A204.1 (cell line): ENCODE measurements around the gene BRI3.

Experiments
- FAIRE-seq: peaks from 2 replicates; lab custom pipeline; 2012; peaks lifted over from hg19 to GRCh38; lab: Jason Lieb, UNC

BRI3 gene, protein sequence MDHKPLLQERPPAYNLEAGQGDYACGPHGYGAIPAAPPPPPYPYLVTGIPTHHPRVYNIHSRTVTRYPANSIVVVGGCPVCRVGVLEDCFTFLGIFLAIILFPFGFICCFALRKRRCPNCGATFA

DNA sequence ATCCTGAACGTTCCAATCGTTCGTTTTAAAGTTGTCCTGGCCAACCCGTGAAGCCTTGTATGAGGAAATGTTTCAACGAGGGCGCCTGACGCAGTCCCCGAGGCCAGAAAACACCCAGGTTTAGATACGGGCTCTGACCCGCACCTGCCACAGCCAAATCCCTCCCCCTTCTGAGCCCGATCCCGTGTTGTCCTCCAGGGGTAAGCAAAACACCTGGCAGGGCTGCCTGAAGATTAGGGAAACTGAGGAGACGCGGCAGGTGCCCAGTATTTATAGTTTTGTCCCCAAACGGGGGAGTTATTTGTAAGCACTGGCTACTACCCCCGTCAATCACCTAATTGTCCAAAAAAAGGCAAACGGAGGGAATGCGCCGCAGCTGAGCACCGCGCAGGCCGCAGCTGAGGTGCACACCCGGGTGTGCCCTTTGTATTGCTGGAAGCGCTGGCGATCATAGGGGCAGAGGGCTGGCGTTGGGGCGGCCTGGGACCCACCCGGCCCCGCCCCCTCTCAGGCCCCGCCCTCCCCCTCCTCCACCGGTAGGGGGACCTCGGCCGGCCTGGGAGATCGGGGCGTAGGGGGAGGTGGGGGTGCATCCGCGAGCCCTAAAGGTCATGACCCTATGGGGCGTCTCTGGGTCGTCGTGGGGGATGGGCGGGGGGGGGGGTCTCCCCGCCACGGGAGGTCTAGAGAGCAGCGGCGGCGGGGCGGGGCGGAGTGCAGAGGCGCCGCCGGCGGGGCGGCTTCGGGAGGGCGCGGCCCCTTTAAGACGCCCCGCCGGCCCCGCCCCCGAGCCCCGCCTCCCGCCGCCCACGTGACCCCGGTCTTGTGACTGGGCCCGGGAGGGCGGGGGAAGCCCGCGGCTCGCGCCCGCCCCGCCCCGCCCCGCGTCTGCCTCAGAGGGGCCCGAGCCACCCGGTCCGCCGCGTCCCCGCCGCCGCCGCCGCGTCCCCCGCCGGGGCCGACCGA, at the start of gene BRI3:
Gene BRI3 (plus strand): TSS at position 896 of the 966 bp plus-strand sequence. CDS start 110 bp downstream, outside the sequence.
- no peak for FAIRE-seq

DNA sequence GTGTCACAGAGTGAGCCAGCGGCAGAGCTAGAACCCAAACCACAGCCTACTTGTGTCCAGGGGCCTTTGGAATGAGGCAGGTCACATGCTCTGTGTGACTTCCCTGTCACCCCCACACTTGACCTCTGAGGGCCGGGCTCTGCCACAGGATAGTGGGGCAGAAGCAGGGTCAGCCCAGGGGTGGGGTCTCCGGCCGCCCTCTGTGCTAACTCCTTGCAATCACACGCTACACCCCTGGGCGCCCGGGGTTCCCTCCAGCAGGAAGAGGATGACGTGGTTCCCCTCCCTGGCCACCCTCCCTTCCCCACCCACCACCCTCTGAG, 49.3 kb upstream of the BRI3 start:
- FAIRE-seq = no peak

DNA sequence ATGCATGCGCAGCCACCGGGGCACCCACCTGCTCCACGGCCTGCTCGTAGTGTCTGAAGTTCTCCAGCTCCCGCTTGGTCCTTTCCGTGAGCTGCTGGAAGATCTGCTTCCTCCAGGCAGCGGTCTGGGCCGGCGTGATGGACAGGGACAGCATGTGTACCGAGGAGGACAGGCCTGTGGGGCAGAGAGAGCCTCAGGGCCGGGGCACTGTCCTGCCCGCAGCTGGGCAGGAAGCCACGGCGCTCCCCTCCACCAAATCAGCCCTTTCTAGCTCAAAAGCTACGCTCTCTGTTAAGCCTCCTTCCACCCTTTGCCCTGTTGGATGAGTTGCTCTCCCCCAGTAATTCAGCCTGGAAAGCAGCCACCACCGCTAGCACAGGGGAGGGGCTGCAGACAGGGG, 48.7 kb upstream of the BRI3 start:
- no peak for FAIRE-seq

DNA sequence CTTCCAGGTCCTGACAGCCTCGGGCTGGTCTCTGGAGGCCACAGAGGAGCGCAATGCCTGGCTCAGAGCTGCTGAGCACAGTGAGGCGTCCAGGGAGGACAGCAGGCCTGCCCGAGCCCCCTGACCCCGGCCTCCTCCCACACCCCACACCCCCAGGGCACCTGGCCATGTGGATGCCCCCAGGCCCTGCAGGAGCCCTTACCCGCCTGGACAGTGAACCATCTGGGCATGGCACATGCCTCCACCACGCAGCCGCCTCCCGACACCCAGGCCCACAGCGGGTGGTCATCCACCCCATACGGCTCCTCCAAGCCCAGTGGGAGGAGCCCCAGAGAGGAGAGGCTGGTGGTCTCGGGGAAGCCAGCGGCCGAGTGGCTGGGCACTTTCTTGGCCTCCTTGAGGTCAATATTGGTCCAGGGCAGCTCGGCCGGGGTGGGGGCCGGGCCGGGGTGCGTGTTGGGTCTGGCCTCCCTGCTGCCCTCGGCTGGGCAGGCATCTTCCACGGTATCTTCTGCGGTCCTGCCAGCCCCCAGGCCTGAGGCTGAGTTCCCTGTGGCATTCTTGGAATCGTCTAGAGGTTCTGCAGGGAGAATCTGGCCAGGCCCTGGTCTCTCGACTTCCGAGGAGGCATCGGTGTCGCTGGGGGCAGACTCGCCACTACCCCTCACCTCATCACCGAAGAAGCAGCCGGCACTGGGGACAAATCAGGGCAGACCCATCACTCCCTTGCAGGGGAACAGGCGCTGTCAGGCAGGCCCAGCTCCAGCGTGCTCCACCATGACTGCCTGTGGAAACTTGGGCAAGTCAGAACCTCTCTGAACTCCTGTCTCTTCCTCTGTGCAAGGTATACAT, 48.0 kb upstream of the BRI3 start:
- FAIRE-seq = no peak

DNA sequence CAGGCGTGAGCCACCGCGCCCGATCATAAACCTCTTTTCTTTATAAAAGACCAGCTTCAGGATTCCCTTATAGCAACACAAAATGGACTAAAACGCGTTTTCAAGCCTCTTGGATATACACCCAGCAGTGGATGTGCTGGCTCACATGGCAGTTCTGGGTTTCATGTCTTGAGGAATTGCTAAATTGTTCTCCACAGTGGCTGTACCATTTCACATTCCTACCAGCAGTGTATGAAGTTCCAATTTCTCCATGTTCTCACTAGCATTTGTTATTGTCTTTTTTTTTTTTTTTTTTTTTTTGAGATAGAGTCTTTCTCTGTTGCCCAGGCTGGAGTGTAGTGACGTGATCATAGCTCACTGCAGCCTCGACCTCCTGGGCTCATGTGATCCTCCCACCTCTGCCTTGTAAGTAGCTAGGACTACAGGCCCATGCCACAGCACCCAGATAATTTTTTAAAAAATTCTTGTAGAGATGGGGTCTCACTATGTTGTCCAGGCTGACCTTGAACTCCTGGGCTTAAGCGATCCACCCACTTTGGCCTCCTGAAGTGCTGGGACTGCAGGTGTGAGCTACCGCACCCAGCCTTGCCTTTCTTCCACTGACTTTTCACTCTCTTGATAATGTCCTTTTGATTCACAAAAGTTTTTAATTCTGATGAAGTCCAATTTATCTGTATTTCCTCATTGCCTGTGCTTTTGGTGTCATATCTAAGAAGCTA, 46.9 kb upstream of the BRI3 start:
- no peak for FAIRE-seq

DNA sequence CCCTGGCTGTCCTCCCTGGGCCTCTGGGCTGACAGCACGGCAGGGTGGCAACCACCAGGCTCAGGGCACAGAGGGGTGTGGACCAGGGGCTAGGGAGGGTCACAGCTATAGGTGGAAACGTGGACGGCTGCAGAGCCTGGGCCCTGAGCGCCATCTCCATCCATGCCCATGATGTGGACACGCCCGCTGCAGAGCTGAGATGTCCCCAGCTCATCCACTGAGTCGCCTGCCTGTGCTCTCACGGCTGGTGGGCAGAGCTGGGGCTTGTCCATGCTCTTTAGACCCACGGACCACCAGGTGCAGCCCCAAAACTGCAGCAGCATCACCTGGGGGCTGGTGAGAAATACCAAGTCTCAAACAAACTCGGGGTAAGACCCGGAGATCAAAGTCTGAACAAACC, 45.6 kb upstream of the BRI3 start:
- no peak for FAIRE-seq

DNA sequence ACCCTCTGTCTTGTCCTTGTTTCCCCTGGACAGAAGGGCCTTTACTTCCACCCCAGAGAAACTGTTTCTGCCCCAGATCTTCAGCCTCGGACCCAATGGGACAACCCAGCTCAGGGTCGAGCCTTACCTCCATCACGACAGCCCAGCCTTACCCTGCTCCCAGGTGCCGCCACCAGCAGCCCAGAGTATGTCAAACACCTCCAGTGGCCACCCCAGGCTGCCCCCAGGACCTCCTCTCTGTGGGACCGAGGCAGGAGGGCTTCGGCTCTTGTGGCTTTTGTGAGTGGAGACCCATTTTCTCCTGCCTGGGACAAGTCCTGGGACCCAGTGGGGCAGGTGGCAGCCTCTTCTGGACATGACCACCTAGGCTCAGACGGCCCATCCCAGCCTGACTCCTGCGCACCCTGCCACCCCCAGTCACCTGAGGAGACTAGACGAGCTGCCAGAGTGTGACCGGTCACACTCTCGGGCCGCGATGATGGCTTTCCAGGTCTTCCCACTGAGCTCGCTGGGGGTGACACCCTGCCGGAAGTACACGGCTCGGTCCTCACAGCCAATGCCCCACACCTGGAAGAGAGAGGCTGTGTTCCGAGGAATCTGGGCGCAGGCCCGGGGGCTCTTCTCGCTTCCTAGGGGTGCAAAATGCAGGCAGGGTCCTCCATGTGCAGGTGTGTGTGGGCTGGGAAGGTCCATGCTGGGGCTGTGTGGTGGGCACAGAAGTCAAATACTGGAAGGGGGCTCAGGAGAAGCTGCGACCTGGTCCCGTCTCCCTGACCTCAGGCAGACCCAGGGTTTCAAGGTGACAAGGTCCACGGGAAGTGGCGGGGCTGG, 44.9 kb upstream of the BRI3 start:
- no peak for FAIRE-seq

DNA sequence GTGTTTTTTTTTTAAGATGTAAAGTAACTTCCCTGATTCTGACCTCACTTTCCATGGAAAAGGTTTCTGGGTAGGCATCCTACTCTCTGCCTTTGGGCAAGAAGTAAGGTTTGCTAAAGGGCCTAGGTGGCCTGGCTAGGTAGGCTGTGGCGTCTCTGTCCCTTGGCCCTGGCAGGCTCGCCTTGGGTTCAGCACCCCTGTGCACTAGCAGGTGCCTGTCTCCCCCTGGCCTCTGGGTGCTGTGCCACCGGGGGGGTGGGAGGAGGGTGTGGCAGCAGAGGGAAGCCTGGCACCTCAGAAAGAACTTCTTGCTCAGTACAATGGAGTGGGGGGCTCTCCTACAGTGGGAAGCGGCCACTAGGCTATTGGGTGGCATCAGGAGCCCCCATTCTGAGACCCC, 43.4 kb upstream of the BRI3 start:
- no peak for FAIRE-seq

DNA sequence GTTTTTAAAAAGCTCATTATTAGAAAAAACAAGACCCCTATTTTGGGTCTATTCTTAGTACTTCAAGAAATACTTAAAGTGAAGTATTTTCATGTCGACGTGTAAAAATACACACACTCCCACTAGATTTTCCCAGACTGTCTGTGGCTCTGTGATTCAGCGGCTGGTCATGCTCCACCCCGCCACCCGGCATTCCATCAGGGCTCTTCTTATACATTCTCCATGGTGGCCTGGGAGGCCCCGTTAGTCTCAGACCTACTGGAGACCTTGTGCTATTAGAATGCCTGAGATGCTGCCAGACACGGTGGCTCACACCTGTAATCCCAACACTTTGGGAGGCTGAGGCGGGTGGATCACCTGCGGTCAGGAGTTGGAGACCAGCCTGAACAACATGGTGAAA, 42.5 kb upstream of the BRI3 start:
- no peak for FAIRE-seq

DNA sequence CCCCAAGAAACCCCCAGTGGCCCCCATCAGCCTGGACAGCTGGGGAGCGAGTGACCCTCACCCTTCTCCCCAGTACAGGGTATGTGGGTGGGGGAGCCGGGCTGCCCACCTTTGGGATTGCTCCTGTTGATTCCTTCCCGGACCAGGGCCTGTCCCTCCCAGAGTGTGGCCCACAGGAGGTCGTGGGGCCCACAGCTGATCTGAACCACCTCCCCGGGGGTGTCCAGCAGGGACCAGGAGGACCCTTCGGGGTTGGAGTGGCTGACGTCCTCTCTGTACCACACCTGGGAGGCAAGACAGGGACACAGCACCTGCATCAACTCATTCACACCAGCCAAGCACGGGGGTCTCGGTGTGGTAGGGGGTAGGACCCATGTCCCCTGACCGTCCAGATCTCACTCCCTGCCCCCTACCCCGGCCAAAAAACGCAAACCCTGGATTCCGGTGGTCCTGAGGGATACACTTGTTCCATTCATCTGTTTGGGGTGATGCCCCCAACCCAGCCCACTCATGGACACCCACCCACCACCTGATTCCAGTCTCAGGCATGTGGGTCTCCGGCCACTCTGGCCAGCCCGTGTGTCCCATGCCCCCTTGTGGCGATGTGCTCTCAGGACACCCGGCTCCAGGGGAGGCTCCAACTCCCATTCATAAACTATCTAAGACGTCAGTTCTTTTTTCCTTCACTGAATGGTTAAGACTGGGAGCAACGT, 40.4 kb upstream of the BRI3 start:
- no peak for FAIRE-seq

DNA sequence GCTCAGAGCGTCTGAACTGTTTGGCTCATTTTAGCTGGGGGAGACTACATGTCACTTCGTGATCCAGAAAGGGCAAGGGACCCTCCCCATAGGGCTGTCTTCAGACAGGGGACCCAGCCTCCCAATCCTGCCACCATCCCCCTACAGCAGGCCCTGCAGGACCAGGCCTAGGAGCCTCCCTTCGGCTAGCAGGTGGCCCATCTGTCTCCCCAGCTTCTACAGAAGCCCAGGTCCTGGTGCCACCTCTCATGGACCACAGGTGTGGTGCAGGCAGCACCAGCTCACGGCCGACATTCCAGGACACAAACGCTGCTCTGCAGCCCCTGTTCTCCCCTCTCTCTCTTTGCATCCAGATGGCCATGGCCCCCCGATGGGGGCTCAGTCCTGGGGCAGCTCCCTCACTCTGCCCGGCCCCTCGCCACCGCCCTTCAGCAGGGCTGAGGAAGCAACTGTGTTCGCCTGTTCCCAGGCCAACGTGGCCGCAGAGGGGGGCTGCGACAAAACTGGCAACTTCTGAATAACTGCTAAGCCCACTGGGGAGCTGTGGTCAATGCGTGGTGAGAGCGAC, 39.7 kb upstream of the BRI3 start:
- FAIRE-seq = no peak

DNA sequence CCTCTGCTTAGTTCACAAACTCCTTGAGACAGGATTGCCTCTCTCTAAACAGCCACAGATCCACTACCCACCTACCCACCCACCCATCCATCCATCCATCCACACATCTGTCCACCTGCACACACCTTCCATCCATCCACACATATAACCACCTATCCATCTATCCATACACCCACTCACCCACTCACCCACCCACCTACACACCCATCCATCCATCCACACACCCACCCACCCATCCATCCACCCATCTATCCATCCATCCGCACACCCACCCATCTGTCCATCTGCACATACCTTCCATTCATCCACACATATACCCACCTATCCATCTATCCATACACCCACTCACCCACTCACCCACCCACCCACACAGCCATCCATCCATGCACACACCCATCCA, 39.1 kb upstream of the BRI3 start:
- no peak for FAIRE-seq

DNA sequence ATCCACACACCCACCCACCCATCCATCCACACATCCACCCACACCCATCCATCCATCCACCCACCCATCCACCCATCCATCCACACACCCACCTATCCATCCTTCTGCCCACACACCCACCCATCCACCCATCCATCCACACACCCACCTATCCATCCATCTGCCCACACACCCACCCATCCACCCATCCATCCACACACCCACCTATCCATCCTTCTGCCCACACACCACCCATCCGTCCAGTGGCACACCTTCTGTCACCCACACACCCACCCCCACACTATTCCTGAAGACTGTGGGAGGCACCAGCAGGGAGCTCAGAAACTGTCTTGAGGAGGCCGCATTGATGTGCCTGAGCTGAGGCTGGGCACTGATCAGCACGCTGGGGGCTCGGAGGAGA, 38.6 kb upstream of the BRI3 start:
- FAIRE-seq = no peak

DNA sequence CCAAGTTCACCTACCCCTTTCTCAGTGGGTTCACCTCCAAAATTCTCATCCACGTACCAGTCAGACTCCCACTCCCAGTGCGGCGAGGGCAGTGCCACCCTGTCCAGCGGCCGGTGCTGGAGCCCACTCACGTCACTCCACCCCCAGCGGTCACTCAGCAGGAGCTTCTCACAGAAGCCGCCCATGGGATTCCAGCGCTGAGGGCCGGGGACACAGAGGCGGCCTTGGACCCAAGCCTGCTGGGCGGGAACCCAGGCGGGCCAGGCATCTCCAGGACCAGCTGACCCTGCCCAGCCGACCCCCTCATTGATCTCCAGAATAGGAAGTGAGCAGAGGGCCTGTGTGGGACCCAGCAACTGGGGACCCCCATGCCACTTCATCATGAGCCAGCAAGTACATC, 36.6 kb upstream of the BRI3 start:
- no peak for FAIRE-seq

DNA sequence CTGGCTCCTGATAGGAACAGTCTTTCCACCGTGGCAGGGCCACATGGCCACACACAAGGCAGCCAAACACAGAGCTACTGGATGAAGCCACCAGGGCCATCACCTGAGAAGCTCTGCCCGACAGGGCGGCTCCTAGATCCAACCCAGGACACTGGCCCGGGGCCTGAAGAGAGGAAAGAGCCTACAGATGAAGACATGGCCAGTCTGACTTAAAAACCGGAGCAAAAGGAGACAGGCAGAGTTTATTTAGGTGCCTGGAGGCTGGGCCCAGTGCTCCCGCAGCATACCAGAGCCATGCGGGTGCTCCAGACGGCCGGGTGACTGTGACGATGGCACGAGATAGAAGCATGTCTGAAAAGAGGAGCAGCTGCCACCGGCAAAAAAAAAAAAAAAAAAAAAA, 33.3 kb upstream of the BRI3 start:
- FAIRE-seq = no peak

DNA sequence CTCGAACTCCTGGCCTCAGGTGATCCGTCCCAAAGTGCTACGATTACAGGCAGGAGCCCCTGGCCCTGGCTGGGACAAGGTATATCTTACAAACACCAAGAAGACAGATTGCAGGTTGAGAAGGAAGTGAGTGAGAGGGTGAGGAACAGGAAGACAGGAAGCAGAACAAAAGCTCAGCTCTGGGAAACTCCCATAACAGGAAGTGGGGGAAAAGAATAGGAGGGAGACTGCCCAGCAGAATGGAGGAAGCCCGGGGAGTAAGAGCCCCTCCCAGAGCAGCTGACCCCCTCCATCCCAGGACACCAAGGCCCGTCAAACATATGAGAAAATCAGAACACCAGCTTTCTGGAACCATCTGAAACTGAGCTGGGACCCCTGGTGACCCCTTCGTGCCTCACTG, 32.4 kb upstream of the BRI3 start:
- no peak for FAIRE-seq

DNA sequence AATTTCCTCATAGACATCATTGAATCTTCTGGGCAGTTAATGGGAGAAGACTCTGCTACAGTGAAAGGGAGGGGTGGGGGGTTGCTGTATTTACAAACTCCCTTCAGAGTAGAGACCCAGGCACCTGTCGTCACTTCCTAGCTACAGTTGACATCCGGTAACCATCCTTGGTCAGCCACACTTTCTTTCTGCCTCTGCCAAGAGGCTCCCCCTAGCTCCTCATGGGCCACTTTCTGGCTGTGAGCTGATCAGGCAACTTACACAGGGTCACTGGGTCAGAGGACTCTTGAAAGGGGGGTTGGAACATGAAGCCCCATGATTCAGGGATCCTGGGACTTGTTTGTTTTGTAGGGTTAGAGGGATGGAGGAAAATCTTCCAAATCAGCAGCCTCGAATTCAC, 30.7 kb upstream of the BRI3 start:
- no peak for FAIRE-seq

DNA sequence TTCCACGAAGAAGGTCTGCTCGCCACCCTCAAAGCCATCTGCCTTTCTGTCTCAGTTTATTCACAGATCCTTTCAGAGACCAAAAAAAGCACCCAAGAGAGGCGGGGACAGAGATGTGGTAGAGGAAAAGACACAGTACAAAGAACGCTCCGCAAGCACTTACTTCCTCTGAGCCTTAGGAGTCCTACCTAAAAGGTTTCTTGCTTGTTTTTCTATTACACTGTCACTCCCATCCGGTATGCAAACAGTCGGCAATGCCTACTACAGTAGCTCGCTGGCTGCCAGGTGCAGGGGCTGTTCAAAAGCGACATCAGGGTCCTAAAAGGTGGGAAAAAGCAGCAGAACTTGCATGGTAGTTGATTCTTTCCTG, 30.3 kb upstream of the BRI3 start:
- FAIRE-seq = no peak

DNA sequence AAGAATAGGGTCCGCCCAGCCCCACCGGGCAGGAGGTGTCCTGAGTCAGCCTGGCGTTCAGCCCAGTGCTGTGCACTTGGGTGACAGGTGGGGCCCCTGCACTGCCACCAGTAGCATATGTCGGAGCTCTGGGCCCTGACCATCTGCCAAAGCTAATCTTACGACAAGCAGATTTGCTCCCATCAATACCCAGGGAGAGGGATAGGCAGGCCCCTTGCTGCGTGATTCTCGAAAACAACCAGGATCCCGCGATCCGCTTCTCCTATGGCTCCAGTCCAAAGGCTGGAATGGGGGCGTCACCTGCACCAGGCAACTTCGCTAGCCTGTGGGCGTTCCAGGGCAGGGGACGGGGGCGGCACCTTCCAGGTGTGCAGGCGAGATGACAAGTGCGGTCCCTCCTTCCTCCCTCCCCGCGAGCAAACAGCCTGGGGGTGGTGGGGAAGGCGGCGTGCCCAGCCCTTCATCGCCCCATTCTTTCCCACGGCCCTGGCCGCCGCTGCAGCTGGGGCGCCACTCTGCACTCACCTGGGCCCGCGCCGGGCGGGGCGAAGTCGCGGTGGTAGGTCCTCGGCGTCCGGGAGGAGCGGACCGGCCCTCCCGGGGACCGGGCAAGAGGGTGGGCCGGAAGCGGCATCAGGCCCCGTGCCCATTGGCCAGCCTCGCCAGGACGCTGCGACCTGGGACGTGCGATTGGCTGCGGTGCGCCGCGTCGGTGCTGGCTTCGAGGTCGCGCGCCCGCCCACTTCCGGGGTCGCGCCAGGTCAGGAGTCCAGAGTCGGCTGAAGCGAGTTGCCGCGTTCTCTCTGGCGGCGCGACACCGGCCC, 29.7 kb upstream of the BRI3 start, which contains the start of gene TECPR1:
Gene TECPR1 (minus strand): TSS at position 632 of the 824 bp plus-strand sequence. CDS start 6,086 bp downstream, outside the sequence.
- FAIRE-seq = no peak
